ENCODE data around the gene PCK1. TPM values are rescaled to one million over a fixed set of nuclear protein-coding genes. Genes with fewer than 3 reads are reported as not detected.

PCK1 gene
- total RNA-seq, 1 donor from 2014 or later, result not detected

GRCh38 chr20:57609842-57610167 lies 48.9 kb downstream of the PCK1 start:
- Mint-ChIP-seq H3K9me3 (ENCODE audit: unreplicated experiment) (no peaks in the 10 kb centered on the region), H3K4me3 (ENCODE audit: unreplicated experiment) (no peak overlapping the region), H3K4me1 (ENCODE audit: unreplicated experiment) (peaks cover 8% of the 10 kb centered on the region), H3K27me3 (ENCODE audit: unreplicated experiment) (peaks cover 5% of the 10 kb centered on the region), H3K27ac (ENCODE audit: unreplicated experiment) (no peak overlapping the region), H3K36me3 (ENCODE audit: low read depth, unreplicated experiment) (peaks cover 2% of the 10 kb centered on the region)
- TF ChIP-seq CTCF (IDR thresholded peaks at IDR 0.05; ENCODE audit: unreplicated experiment), result no peak
- no peak for DNase-seq (ENCODE audit: low spot score)

- no peaks in the 10 kb centered on the region for H3K9me3 Mint-ChIP-seq (ENCODE audit: unreplicated experiment)
- TF ChIP-seq CTCF (IDR thresholded peaks at IDR 0.05; ENCODE audit: unreplicated experiment), result no peak
- no peak overlapping the region for H3K4me3 Mint-ChIP-seq (ENCODE audit: unreplicated experiment)
- peaks cover 2% of the 10 kb centered on the region for H3K36me3 Mint-ChIP-seq (ENCODE audit: low read depth, unreplicated experiment)
- H3K27me3 Mint-ChIP-seq (ENCODE audit: unreplicated experiment), result peaks cover 5% of the 10 kb centered on the region
- H3K4me1 Mint-ChIP-seq (ENCODE audit: unreplicated experiment), result peaks cover 4% of the 10 kb centered on the region
- no peak for DNase-seq (ENCODE audit: low spot score)
- H3K27ac Mint-ChIP-seq (ENCODE audit: unreplicated experiment), result no peak overlapping the region
These were observed 49.5 kb downstream of the PCK1 start for GRCh38 chr20:57610261-57610952.

GRCh38 chr20:57611586-57612311 lies 50.8 kb downstream of the PCK1 start:
- DNase-seq (ENCODE audit: low spot score), result no peak
- no peak for TF ChIP-seq CTCF (IDR thresholded peaks at IDR 0.05; ENCODE audit: unreplicated experiment)
- Mint-ChIP-seq H3K27me3 (ENCODE audit: unreplicated experiment) (peaks cover 5% of the 10 kb centered on the region), H3K27ac (ENCODE audit: unreplicated experiment) (no peak overlapping the region), H3K4me1 (ENCODE audit: unreplicated experiment) (no peaks in the 10 kb centered on the region), H3K9me3 (ENCODE audit: unreplicated experiment) (no peaks in the 10 kb centered on the region), H3K4me3 (ENCODE audit: unreplicated experiment) (no peak overlapping the region), H3K36me3 (ENCODE audit: low read depth, unreplicated experiment) (peaks cover 2% of the 10 kb centered on the region)

GRCh38 chr20:57612436-57612835 lies 51.5 kb downstream of the PCK1 start:
- TF ChIP-seq CTCF (IDR thresholded peaks at IDR 0.05; ENCODE audit: unreplicated experiment), result no peak
- H3K9me3 Mint-ChIP-seq (ENCODE audit: unreplicated experiment), result no peaks in the 10 kb centered on the region
- DNase-seq (ENCODE audit: low spot score), result no peak
- peaks cover 5% of the 10 kb centered on the region for H3K27me3 Mint-ChIP-seq (ENCODE audit: unreplicated experiment)
- peaks cover 2% of the 10 kb centered on the region for H3K36me3 Mint-ChIP-seq (ENCODE audit: low read depth, unreplicated experiment)
- H3K27ac Mint-ChIP-seq (ENCODE audit: unreplicated experiment), result no peak overlapping the region
- no peak overlapping the region for H3K4me3 Mint-ChIP-seq (ENCODE audit: unreplicated experiment)
- H3K4me1 Mint-ChIP-seq (ENCODE audit: unreplicated experiment), result no peaks in the 10 kb centered on the region

- peaks cover 3% of the 10 kb centered on the region for H3K27me3 Mint-ChIP-seq (ENCODE audit: unreplicated experiment)
- no peak for TF ChIP-seq CTCF (IDR thresholded peaks at IDR 0.05; ENCODE audit: unreplicated experiment)
- no peaks in the 10 kb centered on the region for H3K4me1 Mint-ChIP-seq (ENCODE audit: unreplicated experiment)
These were observed 52.0 kb downstream of the PCK1 start for GRCh38 chr20:57612916-57613315.

More at GRCh38 chr20:57612916-57613315, 52.0 kb downstream of the PCK1 start:
- Mint-ChIP-seq H3K36me3 (ENCODE audit: low read depth, unreplicated experiment) (no peaks in the 10 kb centered on the region), H3K9me3 (ENCODE audit: unreplicated experiment) (no peaks in the 10 kb centered on the region), H3K4me3 (ENCODE audit: unreplicated experiment) (no peak overlapping the region), H3K27ac (ENCODE audit: unreplicated experiment) (no peak overlapping the region)
- DNase-seq (ENCODE audit: low spot score), result no peak

Measured in endothelial cell (in vitro differentiated cells).